Vagina (tissue), 2 donors: ENCODE measurements around the gene KMT2A.

Source experiments
- POLR2A ChIP-seq, 2 donors: fragments of 450-650 bp; IDR thresholded peaks; one replicate each; pipeline ENCODE4 v1.6.1; 2017; ENCODE audit warnings: antibody characterized with exemption in 2 of 2, mild to moderate bottlenecking in 2 of 2, moderate library complexity in 2 of 2
- POLR2AphosphoS5 ChIP-seq, 2 donors: sonication (generic); formaldehyde crosslinking; IDR thresholded peaks; one replicate each; pipeline ENCODE4 v1.9.0; 2017; ENCODE audit warnings: antibody characterized with exemption in 2 of 2, mild to moderate bottlenecking in 2 of 2, low read depth in 1 of 2; ENCODE audit not compliant: insufficient read depth in 1 of 2
- TF ChIP-seq, protein P1 (sequence below), 3 experiments: fragments of 450-650 bp in 2 of 3; fragments of 200-600 bp in 1 of 3; sonication (generic) in 1 of 3; IDR thresholded peaks; one replicate each; pipeline ENCODE4 v1.5.1; 2017 to 2019; ENCODE audit warnings: antibody characterized with exemption in 3 of 3, mild to moderate bottlenecking in 2 of 3, moderate library complexity in 2 of 3

DNA sequence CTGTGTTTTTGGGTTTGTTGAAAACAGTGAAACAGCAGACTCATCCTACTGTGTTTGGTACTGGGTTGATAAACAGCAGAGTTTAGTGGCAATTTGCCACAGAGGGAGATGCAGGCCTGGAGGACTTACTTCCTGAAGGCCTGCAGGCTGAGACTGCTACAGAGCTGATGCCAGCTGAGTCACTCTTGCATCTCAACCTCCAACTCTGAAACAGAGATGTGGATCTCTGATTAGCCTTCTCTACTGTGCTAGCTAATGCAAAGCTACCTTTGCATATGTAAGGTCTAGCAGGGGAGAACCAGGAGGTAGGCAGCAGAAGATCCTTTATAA lies 20.6 kb upstream of the KMT2A start:
- TF ChIP-seq POLR2A (IDR thresholded peaks at IDR 0.05) = no peak
- TF ChIP-seq, protein P1, sequence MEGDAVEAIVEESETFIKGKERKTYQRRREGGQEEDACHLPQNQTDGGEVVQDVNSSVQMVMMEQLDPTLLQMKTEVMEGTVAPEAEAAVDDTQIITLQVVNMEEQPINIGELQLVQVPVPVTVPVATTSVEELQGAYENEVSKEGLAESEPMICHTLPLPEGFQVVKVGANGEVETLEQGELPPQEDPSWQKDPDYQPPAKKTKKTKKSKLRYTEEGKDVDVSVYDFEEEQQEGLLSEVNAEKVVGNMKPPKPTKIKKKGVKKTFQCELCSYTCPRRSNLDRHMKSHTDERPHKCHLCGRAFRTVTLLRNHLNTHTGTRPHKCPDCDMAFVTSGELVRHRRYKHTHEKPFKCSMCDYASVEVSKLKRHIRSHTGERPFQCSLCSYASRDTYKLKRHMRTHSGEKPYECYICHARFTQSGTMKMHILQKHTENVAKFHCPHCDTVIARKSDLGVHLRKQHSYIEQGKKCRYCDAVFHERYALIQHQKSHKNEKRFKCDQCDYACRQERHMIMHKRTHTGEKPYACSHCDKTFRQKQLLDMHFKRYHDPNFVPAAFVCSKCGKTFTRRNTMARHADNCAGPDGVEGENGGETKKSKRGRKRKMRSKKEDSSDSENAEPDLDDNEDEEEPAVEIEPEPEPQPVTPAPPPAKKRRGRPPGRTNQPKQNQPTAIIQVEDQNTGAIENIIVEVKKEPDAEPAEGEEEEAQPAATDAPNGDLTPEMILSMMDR (IDR thresholded peaks at IDR 0.05) = no peak
- TF ChIP-seq POLR2AphosphoS5 (IDR thresholded peaks at IDR 0.05; ENCODE audit: insufficient read depth in 1 of 2, low read depth in 1 of 2) = peak in 1 of 2 donors; percentile 8
